Tibial nerve (tissue), 4 donors: Measurements from ENCODE around the gene WDR1. TPM values are rescaled to one million over a fixed set of nuclear protein-coding genes. Genes with fewer than 3 reads are reported as not detected.

ENCODE experiments used
- DNase-seq, 2 donors: peaks; one replicate each; pipeline ENCODE4 v3.0.0-alpha.2; 2019; ENCODE audit warnings: low spot score in 2 of 2
- H3K27ac ChIP-seq, 4 donors: fragments of 200-600 bp; sonication (generic) in 3 of 4; one replicate each; pipeline ENCODE4 v1.5.1; 2017 to 2019; ENCODE audit warnings: mild to moderate bottlenecking in 1 of 4
- H3K27me3 ChIP-seq, 2 donors: fragments of 200-600 bp; sonication (generic) in 1 of 2; one replicate each; pipeline versions ENCODE4 v1.5.1 to v1.6.0; 2017 to 2019
- H3K36me3 ChIP-seq, 3 donors: fragments of 200-600 bp; sonication (generic); one replicate each; pipeline ENCODE4 v1.5.1; 2018 to 2019
- H3K4me1 ChIP-seq, 4 donors: fragments of 200-600 bp; sonication (generic) in 3 of 4; one replicate each; pipeline ENCODE4 v1.5.1; 2017 to 2019
- H3K4me3 ChIP-seq, 4 donors: fragments of 200-600 bp; sonication (generic) in 3 of 4; one replicate each; pipeline ENCODE4 v1.5.1; 2017 to 2019; ENCODE audit warnings: mild to moderate bottlenecking in 1 of 4, moderate library complexity in 1 of 4
- H3K9me3 ChIP-seq, 4 donors: fragments of 200-600 bp; sonication (generic) in 3 of 4; one replicate each; pipeline ENCODE4 v1.5.1; 2017 to 2019
- CTCF ChIP-seq, 5 experiments: fragments of 200-600 bp in 3 of 5; fragments of 450-650 bp in 2 of 5; sonication (generic) in 3 of 5; IDR thresholded peaks; one replicate each; pipeline ENCODE4 v1.5.1; 2016 to 2019; ENCODE audit warnings: antibody characterized with exemption in 5 of 5, mild to moderate bottlenecking in 3 of 5, moderate library complexity in 2 of 5
- EP300 ChIP-seq, 2 donors: sonication (generic); formaldehyde crosslinking; IDR thresholded peaks; one replicate each; pipeline ENCODE4 v1.6.1; 2017; ENCODE audit warnings: antibody characterized with exemption in 2 of 2, mild to moderate bottlenecking in 1 of 2
- POLR2A ChIP-seq, 2 donors: fragments of 450-650 bp; IDR thresholded peaks; one replicate each; pipeline ENCODE4 v1.6.1; 2017; ENCODE audit warnings: antibody characterized with exemption in 2 of 2, mild to moderate bottlenecking in 2 of 2, moderate library complexity in 2 of 2
- WGBS, 2 donors: methylation state at CpG; one replicate each; pipeline ENCODE4 v1.1.5; 2018; 5-methylcytosine and 5-hydroxymethylcytosine counted together
- total RNA-seq, 4 donors: library from RNA; depleted of rRNA; stranded (reverse); fragments of >200 nt; gene quantifications; one replicate each; pipeline ENCODE4 v1.1.0, GENCODE V29; 2016

Gene WDR1
- total RNA-seq, 4 donors from 2014 or later, result 142 to 204 (median 148) TPM

DNA sequence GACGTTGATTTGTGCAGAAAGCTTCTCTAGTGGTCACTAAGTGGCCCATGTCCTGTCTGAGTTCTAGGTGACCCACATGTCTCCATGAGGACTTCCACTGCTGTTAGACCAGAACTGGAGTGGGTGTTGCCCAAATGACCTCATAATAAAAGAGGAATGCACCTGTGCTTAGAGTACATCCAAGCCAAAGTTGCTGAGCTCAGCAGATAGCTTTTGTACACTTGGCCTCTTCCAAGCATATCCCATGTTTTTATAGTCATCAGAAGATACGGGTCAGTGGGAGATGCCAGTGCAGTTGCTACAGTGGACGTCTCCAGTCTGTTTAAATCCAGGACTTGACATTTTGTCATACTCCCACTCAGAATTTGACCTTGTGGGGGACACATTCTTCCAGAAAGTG lies 37.6 kb upstream of the WDR1 start:
- TF ChIP-seq EP300 (IDR thresholded peaks at IDR 0.05), result no peak
- TF ChIP-seq POLR2A (IDR thresholded peaks at IDR 0.05), result no peak
- no peak for TF ChIP-seq CTCF (IDR thresholded peaks at IDR 0.05)
- H3K27ac ChIP-seq, result no peak overlapping the region
- H3K27me3 ChIP-seq, result no peaks in the 10 kb centered on the region
- no peaks in the 10 kb centered on the region for H3K36me3 ChIP-seq
- H3K4me1 ChIP-seq, result peaks cover 0 to 18% (median 3%) of the 10 kb centered on the region in 4 donors
- 54 to 59% methylated on average over 3 of the region's 3 CpGs for WGBS, 2 donors
- no peak for DNase-seq
- no peak overlapping the region for H3K4me3 ChIP-seq
- H3K9me3 ChIP-seq, result no peaks in the 10 kb centered on the region

GRCh38 chr4:10153161-10153560 lies 36.6 kb upstream of the WDR1 start:
- WGBS, 2 donors, result 92 to 100% methylated on average over 1 of the region's 1 CpG

GRCh38 chr4:10151182-10151581 lies 34.6 kb upstream of the WDR1 start:
- Histone ChIP-seq H3K27me3 (no peaks in the 10 kb centered on the region), H3K36me3 (no peaks in the 10 kb centered on the region), H3K4me1 (no peaks in the 10 kb centered on the region), H3K9me3 (no peaks in the 10 kb centered on the region), H3K4me3 (no peak overlapping the region), H3K27ac (no peak overlapping the region)
- TF ChIP-seq CTCF (IDR thresholded peaks at IDR 0.05) (no peak), EP300 (IDR thresholded peaks at IDR 0.05) (no peak), POLR2A (IDR thresholded peaks at IDR 0.05) (no peak)
- WGBS, 2 donors, result 94 to 96% methylated on average over 5 of the region's 5 CpGs
- no peak for DNase-seq

More at GRCh38 chr4:10153161-10153560, 36.6 kb upstream of the WDR1 start:
- Histone ChIP-seq H3K4me1 (peaks cover 0 to 10% (median 0%) of the 10 kb centered on the region in 4 donors), H3K27me3 (no peaks in the 10 kb centered on the region), H3K36me3 (no peaks in the 10 kb centered on the region), H3K9me3 (no peaks in the 10 kb centered on the region), H3K4me3 (no peak overlapping the region), H3K27ac (no peak overlapping the region)
- TF ChIP-seq CTCF (IDR thresholded peaks at IDR 0.05) (no peak), POLR2A (IDR thresholded peaks at IDR 0.05) (no peak), EP300 (IDR thresholded peaks at IDR 0.05) (no peak)
- DNase-seq, result no peak

DNA sequence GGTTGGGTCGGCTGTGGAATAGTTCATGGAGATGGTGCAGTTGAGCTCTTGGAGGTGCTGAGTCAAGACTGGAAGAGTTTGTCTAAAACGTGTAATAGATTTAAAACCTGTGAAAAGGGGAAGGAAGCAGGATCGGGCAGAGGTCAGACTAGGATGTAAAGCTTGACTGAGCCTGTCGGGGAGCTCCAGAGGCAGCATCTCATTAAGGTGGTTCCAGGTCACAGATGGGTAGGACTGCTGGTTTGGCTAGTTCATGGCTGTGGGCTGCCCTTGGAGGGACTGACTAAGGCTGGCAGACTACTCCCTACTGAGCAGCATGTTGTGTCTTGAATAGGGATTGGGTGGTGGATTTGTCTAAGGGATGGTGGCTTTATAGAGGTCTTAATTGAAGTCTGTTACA lies 28.4 kb upstream of the WDR1 start:
- H3K27me3 ChIP-seq, result no peaks in the 10 kb centered on the region
- no peak overlapping the region for H3K4me3 ChIP-seq
- 63 to 93% methylated on average over 4 of the region's 4 CpGs for WGBS, 2 donors
- no peak for DNase-seq
- H3K36me3 ChIP-seq, result no peaks in the 10 kb centered on the region
- TF ChIP-seq POLR2A (IDR thresholded peaks at IDR 0.05), result no peak
- no peak for TF ChIP-seq CTCF (IDR thresholded peaks at IDR 0.05)
- no peak for TF ChIP-seq EP300 (IDR thresholded peaks at IDR 0.05)
- no peak overlapping the region for H3K27ac ChIP-seq
- no peaks in the 10 kb centered on the region for H3K9me3 ChIP-seq
- no peaks in the 10 kb centered on the region for H3K4me1 ChIP-seq

DNA sequence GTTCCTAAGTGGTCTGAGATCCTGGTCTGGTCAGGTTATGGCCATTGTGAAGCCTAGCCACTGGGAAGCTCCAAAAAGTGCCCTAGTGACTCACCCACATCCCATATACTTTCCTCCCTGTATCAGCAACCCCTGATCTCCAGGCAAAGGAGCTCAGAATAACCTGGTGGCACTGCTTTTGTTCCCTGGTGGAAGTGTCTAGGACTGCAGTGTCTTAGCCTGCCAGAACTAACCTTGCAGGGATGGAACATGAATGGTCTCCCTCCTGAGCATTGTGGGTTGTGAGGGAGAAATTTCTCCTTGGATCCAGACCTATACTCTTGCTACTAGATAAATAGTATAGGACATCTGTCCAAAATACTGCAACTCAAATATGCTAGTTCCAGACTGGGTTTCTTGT lies 27.9 kb upstream of the WDR1 start:
- Histone ChIP-seq H3K9me3 (no peaks in the 10 kb centered on the region), H3K27ac (no peak overlapping the region), H3K4me1 (no peaks in the 10 kb centered on the region), H3K4me3 (no peak overlapping the region), H3K36me3 (no peaks in the 10 kb centered on the region), H3K27me3 (no peaks in the 10 kb centered on the region)
- TF ChIP-seq EP300 (IDR thresholded peaks at IDR 0.05) (no peak), POLR2A (IDR thresholded peaks at IDR 0.05) (no peak), CTCF (IDR thresholded peaks at IDR 0.05) (no peak)
- DNase-seq, result no peak
